NCI-H146 (cell line): ENCODE results near the gene KCNJ2.

ENCODE experiments used
- DNase-seq: peaks from one replicate; lab custom pipeline; 2025; lab: John Stamatoyannopoulos, UW

The KCNJ2 gene

GRCh38 chr17:70168977-70169708, at the start of gene KCNJ2:
Gene KCNJ2 (plus strand): TSS chr17:70169532. CDS start chr17:70175040, 5,508 bp downstream.
- peak; percentile 75 for DNase-seq

- DNase-seq: no peak
These were observed 49.8 kb upstream of the KCNJ2 start for GRCh38 chr17:70119545-70119944.

GRCh38 chr17:70119983-70120382, 49.3 kb upstream of the KCNJ2 start:
- no peak for DNase-seq

DNA sequence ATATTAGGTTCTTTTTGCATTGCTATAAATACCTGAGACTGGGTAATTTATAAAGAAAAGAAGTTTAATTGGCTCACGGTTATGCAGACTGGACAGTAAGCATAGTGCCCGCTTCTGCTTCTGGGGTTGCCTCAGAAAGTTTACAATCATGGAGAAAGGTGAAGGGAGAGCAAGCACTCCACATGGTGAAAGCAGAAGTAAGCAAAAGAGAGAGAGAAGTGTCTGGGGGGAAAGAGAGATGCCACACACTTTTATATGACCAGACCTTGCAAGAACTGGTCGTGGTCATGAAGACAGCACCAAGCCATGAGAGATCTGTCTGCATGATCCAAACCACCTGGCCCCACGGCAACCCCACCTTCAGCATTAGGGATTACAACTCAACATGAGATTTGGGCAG, 48.9 kb upstream of the KCNJ2 start:
- no peak for DNase-seq

DNA sequence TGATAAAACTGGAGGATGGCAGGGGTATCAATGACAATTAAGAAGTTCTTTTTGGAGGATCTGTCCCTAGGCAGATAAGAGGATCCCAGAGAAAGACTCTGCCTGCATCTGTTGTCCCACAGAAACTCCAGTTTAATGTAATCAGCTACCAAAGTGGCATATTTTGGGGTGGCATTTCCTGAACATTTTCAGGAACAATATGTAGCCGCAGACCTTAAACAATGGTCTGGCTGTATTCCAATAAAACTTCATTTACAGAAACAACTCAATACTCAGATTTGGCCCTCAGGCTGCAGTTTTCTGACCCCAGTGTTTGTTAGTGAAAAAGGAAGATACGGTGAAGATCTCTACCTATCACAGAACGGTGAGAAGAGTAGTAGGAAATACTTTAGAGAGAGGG, 48.2 kb upstream of the KCNJ2 start:
- no peak for DNase-seq

DNA sequence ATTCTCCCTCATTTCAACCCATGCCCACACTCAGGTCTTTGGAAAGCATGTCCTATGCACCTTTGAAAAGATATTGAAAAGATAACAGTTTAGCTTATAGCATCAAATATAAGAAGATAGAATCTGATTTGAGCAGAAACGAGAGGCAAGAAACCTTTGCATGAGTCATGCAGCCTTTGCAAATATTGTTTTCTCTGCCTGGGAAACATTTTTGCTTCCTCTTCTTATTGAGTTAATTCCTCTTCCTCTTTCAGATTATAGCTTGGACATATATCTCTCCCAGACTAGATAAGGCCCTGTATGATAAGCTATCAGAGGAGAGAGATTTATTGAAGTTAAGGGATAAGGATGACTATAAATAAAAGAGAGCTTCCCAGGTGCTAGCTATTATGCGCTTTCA, 46.1 kb upstream of the KCNJ2 start:
- DNase-seq: no peak

GRCh38 chr17:70124723-70125122, 44.6 kb upstream of the KCNJ2 start:
- no peak for DNase-seq

DNA sequence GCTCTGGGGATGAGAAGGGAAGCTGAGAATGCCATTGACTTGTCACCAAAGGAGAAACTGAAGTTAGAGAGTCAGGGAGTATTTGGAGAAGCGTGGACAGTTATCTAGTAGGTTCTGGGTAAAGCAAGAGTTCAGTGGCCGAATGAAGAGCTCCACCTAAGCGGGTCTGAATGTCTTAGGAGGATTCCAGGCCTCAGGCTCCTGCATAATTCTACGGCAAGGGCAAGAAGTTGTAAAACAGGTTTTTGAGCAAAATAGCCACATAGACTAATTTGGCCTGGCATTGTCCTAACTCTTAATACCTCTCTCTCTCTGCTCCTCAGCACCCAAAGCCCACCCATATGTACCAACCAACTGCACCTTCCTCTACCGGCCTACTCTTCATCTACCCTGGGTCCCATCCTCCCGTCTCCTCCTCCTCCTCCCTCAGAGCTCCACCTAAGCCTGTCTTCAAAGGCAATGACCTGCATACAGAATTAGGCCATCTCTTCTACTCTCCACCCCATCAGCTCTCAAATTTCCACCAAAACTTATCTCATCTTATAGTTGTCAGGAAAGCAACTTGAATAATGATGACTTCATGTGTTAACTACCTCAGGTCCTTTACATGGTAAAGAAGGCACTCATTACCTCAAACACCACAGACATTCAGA, 42.0 kb upstream of the KCNJ2 start:
- DNase-seq: no peak

GRCh38 chr17:70128727-70129238, 40.5 kb upstream of the KCNJ2 start:
- no peak for DNase-seq

GRCh38 chr17:70130289-70130688, 39.0 kb upstream of the KCNJ2 start:
- no peak for DNase-seq

DNA sequence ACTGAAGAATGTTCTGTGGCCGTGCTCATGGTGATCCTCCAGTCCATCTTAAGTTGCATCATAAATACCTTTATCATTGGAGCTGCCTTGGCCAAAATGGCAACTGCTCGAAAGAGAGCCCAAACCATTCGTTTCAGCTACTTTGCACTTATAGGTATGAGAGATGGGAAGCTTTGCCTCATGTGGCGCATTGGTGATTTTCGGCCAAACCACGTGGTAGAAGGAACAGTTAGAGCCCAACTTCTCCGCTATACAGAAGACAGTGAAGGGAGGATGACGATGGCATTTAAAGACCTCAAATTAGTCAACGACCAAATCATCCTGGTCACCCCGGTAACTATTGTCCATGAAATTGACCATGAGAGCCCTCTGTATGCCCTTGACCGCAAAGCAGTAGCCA, 36.8 kb upstream of the KCNJ2 start:
- no peak for DNase-seq

GRCh38 chr17:70134042-70134441, 35.3 kb upstream of the KCNJ2 start:
- DNase-seq: no peak

DNA sequence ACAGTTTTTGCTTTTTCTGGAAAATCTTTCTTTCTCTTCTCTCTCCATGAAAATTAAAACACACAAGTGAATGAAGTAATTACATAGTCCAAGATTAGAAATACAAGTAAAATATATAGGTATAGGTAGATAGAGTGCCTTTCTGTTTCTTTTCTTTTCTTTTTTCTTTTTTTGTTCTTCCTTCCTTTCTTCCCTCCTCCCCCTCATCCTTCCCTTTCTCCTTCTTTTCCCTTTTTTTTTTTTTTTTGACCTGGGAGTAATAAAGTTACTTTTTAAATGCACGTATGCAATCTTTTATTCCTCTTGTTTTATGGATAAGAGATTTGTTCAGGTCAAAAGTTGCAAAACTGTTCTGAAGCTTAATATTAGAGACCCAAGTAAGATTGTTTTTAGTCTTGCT, 34.6 kb upstream of the KCNJ2 start:
- DNase-seq: no peak

GRCh38 chr17:70136131-70136530, 33.2 kb upstream of the KCNJ2 start:
- no peak for DNase-seq

DNA sequence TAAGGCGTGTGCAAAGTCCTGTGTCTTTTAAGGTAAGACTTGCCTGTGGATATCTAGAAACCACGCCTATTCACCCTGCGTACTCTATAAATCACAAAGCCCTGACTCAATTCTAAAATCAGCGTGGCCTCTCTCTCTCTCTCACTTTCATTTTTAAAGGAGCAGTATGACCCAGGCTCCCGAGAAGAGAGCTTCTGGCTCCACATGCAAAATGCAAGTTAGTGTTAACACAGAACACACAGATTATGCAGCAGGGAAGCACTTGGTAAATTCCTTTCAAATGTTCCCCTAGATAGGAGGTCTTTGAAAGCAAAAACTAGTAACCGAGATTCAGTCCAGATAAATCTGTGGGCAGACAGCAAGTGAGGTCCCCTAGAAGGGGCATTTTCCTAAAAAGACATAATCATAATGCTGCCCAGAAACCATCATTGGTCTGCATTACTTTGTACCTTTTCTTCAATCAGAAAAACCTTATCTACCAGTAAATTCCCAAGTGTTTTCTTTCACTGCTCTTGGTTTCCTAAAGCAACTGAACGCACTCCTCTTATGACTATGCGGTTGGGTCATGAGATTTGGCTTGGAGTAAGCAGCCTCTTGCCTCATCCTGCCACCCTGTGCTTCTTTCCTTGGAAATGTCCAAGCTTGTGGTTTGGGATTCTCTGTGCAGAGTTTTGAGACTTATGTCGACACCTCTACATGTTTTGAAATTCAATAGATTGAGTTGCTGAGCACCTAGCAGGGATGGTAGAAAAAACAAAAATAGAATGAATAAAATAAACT, 31.7 kb upstream of the KCNJ2 start:
- no peak for DNase-seq

- no peak for DNase-seq
These were observed 31.0 kb upstream of the KCNJ2 start for GRCh38 chr17:70138291-70138865.

- DNase-seq: no peak
These were observed 29.8 kb upstream of the KCNJ2 start for GRCh38 chr17:70139449-70139993.

- DNase-seq: no peak
These were observed 25.0 kb upstream of the KCNJ2 start for GRCh38 chr17:70144260-70144846.

DNA sequence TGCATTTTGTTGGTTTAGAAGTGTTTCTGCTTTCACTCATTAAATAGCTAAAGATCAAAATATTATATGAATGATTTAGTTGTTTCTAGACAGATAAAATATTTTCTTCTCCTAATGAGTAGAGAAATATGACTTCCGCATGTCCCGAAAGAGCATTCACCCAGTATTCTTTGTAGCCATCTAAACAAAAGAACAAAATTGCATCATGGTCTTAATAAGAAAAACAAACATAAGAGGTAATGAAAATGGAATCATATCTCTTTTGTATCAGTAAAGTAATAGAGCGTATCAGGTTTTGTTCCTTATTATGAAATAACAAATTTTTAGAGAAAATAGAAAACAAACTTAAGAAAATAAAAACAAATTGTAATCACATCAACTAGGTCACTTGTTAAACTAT, 16.1 kb upstream of the KCNJ2 start:
- DNase-seq: no peak

DNA sequence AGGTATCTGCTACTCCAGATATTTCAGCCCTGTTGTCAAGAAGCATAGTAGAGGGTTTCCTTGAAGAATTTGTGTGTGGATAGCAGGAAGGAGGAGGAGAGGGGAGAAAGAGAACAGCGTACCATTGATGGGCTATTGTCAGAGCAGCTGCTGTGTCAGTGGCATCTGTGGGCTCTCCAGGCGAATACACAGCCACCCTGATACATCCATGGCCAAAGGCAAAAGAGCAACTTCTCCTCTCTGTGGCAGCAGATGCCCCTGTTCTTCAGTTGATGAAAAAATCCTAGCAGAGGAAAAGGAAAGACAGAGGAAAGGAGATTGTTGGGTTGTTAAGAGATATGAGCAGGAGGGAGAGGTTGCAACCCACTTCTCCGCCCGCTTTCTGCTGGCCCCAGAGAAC, 12.2 kb upstream of the KCNJ2 start:
- no peak for DNase-seq

GRCh38 chr17:70158180-70158579, 11.2 kb upstream of the KCNJ2 start:
- no peak for DNase-seq

DNA sequence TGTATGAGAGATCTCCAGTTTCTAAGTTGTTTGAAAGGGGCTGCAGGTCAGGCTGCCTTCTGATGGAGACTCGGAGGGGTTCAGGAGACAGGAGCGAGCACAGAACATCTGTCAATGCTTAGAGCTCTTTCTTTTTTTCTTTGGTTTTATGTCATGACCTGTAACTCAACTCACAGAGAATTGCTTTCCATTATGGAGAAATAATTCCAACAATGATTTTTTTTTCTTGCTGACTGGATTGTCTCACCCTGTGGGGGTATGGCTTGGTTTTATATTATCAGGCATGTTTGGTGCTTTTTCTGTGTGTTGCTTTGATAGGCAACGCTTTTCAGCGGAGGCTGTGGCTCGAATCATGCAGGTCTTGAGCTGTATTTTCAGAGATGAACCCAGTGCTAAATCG, 10.7 kb upstream of the KCNJ2 start:
- DNase-seq: no peak
